Sciatic nerve (tissue), 2 donors: ENCODE measurements around the gene ALG1. TPM values are rescaled to one million over a fixed set of nuclear protein-coding genes. Genes with fewer than 3 reads are reported as not detected.
A peak's percentile ranks its signal among the peaks of the same experiment; 100 is the strongest.
"Not testable (repeated sequence)": the region's sequence is repeated elsewhere in the genome, so short reads cannot be mapped to it uniquely, and the experiment has no call there.

Experiments
- ATAC-seq: fragments of 200-7000 bp; cut with Tn5 transposase; one replicate; pipeline ENCODE4 v1.9.1; 2020; ENCODE audit warnings: mild to moderate bottlenecking, moderate library complexity
- DNase-seq: peaks from one replicate; pipeline ENCODE4 v3.0.0-alpha.2; 2020; ENCODE audit warnings: low spot score
- intact Hi-C: fragments of 100-400 bp; cut with DNase I; formaldehyde crosslinking; loops from one replicate; pipeline ENCODE4 v1.14.2; 2022
- total RNA-seq: library from RNA; stranded (reverse); fragmentation: NEBNext Ultra II Directional; extraction: Animal tissue kit (Norgen Biotek cat#: 25700); gene quantifications from one replicate; pipeline ENCODE4 v1.2.1, GENCODE V29; 2021
- donor health status: DM: no; HTN: no; CAD: no.
- donor health status: DM: no; HTN: no; CAD: no.

Gene ALG1
- total RNA-seq, 1 donor from 2014 or later = 15.8 TPM

- ATAC-seq (no peak), DNase-seq (peak; percentile 51)
- intact Hi-C loops = no loop called here
Measured at GRCh38 chr16:5070431-5071186, 1.0 kb upstream of the ALG1 start.

DNA sequence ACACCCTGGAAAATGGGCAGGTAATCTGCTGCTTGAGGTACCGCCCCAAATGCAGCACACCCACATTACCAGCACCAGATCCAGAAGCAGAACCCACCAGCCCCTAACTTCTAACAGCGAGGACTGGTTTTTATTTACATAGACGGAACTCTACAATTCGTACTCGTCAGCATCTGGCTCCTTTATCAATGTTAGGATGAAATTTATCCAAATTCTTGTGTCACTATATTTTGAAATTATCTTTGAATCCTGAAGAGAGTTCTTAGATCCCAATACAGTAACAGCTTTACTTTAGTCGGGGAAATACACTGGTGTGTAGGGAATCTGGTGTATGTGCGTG is 332 bp upstream of the ALG1 start:
- DNase-seq (peak; percentile 17), ATAC-seq (no peak)
- intact Hi-C loops = no loop called here

DNA sequence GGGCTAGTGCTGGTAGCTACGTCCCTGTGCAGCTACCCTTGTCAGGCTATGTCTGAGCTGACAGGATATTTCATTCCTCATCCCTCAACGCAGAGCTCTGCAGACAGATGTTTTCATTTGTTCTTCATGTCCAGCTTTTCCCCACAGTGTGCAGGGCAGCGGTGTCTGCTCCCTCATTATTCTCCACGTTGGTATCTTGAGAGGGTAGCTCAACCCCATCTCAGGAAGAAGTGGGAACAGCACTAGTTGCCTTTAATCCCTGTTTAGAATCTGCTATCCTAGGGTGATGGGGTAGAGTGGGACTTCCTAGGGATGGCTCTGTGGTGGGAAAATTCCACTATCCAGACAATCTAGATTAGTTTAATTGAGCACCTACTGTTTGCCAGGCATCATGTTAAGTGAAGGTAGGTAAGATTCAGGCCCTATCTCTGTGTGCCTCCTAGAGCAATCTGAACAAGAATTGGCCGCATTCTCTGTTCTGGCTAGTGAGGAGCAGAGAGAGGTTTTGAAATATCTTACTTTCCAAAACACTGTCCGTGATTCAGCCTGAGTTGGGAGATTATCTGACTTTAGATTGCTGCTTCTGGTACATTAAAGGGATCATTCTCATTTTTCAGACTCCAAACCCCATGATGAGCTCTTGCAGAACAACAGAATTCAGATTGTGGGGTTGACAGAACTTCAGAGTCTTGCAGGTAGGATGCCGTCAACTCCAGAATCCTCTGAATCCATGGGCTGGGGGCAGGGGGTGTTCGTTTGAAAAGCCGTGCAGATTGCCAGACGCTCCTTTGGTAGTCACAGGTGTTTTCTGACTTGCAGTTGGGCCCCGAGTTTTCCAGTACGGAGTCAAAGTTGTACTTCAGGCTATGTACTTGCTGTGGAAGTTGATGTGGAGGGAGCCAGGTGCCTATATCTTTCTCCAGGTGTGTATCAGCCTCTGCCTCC is 963 bp downstream of the ALG1 start:
- intact Hi-C loops = no loop called here
- DNase-seq (no peak), ATAC-seq (peak; percentile 43)

DNA sequence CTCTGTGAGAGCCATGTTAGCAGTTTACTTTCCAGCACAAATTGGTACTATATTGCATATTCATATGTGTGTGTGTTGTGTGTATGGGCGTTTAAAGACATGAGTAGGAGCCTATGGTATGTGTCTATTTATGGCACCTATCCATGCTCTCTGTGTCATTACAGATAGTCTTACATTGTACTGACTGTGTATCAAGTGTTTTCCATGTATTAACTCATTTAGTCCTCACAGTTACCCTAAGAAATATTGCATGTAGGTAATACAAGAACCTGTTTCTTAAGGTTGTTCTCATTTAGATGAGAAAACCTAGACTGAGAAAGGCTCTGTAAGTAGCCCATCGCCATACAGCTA is 1.6 kb downstream of the ALG1 start:
- no peak for ATAC-seq
- no peak for DNase-seq
- intact Hi-C loops = no loop called here

GRCh38 chr16:5073771-5074170 is 2.1 kb downstream of the ALG1 start:
- DNase-seq, intact Hi-C loops, ATAC-seq: not testable (repeated sequence)

DNA sequence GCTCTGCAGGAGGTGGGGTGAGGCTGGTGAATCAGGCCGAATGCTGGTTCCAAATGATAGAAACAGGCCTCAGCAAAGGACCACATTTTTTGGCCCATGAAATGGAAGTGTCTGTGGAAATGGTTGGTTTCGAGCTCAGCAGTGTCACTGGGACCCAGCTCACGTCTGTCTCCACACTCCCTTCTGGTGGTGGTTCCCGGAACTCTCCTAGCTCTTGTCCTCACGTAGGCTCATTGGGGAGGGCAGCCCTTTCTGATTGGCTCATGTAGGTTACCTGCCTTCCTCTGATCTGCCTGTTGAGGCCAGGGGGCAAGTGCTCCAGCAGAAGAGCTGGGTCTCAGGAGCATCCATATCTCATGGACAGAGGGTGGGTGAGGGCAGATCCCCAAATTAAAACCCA is 4.0 kb downstream of the ALG1 start:
- intact Hi-C loops = no loop called here
- DNase-seq (no peak), ATAC-seq (no peak)

DNA sequence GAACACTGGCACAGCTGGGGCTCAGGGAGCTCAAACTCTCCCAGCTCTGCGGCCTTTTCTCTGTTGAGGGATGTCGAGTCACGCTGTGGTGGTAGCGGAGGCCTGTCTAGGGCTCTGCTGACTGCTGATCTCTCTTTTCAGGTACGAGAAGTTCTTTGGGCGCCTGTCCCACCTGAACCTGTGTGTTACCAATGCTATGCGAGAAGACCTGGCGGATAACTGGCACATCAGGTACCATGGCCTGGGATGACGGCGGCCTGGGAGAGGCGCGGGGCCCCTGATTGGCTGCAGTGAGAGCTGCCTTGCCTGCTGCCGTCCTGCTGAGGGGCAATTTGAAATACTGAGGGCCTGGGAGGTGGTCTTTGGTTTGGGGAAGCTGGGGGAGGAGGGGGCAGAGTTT is 5.7 kb downstream of the ALG1 start:
- ATAC-seq (no peak), DNase-seq (no peak)
- intact Hi-C loops = no loop called here

DNA sequence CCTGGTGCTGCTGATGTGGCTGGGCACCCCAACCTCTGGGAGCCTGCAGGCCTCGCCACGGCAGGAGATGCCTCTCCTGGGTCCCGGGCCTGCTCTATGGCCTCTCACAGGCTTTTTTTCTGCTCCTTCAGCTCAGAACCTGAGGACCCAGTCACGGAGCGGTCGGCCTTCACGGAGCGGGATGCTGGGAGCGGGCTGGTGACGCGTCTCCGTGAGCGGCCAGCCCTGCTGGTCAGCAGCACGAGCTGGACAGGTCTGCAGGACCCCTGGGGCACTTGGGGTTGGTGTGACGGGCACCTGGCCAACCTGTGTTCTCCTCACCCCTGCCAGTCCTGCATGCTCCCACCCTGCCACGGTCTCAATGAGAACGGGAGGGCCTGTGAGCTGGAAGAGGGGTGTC is 7.0 kb downstream of the ALG1 start:
- ATAC-seq (no peak), DNase-seq (no peak)
- intact Hi-C loops = no loop called here

GRCh38 chr16:5080461-5080860 is 8.8 kb downstream of the ALG1 start:
- ATAC-seq, DNase-seq, intact Hi-C loops: not testable (repeated sequence)

GRCh38 chr16:5080996-5081395 is 9.4 kb downstream of the ALG1 start:
- DNase-seq, ATAC-seq, intact Hi-C loops: not testable (repeated sequence)

DNA sequence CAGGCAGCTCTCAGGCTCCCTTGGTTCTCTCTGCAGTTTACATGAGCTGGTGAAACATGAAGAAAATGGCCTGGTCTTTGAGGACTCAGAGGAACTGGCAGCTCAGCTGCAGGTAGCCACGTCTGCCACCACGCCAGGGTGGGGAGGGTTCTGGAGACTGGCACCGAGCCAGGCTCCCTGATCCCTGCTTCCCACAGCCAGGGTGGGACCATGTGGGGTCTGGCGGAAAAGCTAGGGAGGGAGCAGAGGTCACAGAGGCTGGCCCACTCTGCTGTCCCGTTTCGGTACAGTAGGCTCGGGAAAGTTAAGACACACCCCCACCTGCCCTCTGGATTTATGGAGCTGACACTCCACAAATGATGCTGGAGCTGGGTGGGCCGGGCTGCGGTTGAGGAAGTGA is 12.0 kb downstream of the ALG1 start:
- DNase-seq, ATAC-seq, intact Hi-C loops: not testable (repeated sequence)

GRCh38 chr16:5084099-5084731 is 12.6 kb downstream of the ALG1 start:
- ATAC-seq, DNase-seq, intact Hi-C loops: not testable (repeated sequence)

GRCh38 chr16:5084802-5085201 is 13.2 kb downstream of the ALG1 start:
- ATAC-seq, DNase-seq, intact Hi-C loops: not testable (repeated sequence)

- DNase-seq, intact Hi-C loops, ATAC-seq: not testable (repeated sequence)
Measured at GRCh38 chr16:5085716-5086115, 14.1 kb downstream of the ALG1 start.

DNA sequence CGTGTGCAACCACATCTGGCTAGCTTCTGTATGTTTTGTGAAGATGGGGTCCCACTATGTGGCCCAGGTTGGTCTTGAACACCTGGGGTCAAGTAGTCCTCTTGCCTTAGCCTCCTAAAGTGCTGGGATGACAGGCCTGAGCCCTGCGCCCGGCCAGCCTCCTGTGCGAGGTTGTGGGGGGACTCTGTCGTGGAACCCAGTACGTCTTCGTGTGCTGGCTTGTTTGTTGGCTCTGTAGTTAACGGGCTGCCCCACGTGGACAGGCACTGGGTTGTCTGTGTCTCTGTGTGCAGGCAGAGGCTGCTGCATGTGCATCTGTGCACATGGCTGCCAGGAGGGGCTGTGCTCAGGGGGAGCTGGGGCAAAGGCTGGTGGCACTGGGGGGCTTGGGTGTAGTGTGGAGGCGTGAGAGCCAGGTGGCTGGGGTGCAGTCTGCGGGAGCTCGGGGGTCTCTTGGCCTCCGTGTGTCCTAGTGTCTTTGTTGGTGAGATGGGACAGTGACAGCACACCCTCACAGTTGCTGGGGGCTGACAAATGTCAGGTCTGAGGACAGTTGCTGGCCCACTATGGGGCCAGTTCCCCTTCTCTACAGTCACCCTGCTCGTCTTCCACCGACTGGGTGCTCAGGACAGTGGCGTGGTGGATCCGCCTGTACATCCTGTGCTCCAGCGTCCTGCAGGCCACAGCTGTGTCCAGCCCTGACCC is 16.6 kb downstream of the ALG1 start:
- intact Hi-C loops, DNase-seq, ATAC-seq: not testable (repeated sequence)

GRCh38 chr16:5088936-5089335 is 17.3 kb downstream of the ALG1 start:
- DNase-seq, intact Hi-C loops, ATAC-seq: not testable (repeated sequence)

DNA sequence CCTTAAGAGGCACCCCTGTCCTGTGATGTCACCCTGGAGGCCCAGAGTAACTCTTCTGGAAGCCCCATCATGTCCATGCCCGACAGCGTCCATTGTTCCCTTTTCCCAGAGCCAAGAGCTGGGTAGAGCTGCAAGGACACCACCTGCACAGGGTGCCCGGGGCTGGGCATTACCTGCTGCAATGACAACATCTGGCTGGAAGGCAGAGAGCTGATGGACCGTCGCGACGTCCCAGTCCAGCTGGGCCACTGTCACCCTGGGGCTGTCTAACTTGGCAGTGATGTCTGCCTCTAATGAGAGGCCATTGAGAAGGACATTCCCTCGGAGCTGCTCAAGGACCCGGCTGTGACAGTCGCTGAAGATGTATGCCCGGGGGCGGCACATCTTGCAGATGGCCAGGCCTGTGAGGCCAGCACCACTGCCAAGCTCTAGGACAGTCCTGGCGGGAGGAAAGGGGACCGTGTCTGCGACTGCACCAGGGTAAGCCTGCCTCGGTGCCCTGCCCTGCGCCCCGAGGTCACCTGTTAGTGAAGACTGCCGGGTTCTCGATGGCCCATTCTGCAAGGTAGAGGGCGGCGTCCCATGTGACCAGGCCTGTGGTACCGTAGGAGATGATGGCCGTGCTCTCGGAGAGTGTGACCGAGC is 18.4 kb downstream of the ALG1 start:
- DNase-seq, ATAC-seq, intact Hi-C loops: not testable (repeated sequence)

DNA sequence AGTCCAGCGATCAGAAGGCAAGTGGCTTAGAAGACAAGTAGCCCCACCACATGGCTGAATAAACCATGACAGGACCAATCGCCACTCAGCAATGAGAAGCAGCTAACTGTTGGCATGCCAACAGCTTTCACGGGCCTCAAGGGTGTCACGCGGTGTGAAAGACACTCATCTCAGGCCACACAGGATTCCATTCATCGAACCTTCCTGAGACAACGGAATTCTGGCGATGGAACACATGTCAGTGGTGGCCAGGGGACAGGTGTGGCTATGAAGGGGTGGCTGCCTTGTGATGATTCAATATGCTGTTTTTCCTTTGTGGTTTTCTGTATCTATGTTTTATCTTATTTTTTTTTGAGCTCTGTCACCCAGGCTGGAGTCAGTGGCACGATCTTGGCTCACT is 18.9 kb downstream of the ALG1 start:
- intact Hi-C loops, DNase-seq, ATAC-seq: not testable (repeated sequence)
